ENCODE measurements around the gene ZNF765.
"Not testable (repeated sequence)": the region's sequence is repeated elsewhere in the genome, so short reads cannot be mapped to it uniquely, and the experiment has no call there.

Gene ZNF765

GRCh38 chr19:53422551-53422950 lies 27.6 kb downstream of the ZNF765 start:
- DNase-seq, result no peak

- DNase-seq, result not testable (repeated sequence)
These were observed 28.1 kb downstream of the ZNF765 start for GRCh38 chr19:53423074-53423473.

- DNase-seq, result peak; percentile 20
These were observed 28.7 kb downstream of the ZNF765 start for GRCh38 chr19:53423680-53424079.

- no peak for DNase-seq
These were observed 30.1 kb downstream of the ZNF765 start for GRCh38 chr19:53424968-53425597.

GRCh38 chr19:53431399-53432087 lies 36.6 kb downstream of the ZNF765 start, which contains the start of gene ZNF761:
TSS of gene ZNF761 (plus strand) at chr19:53431984. CDS start at chr19:53447269, 15,285 bp downstream.
- DNase-seq, result peak; percentile 93

- no peak for DNase-seq
These were observed 37.2 kb downstream of the ZNF765 start for GRCh38 chr19:53432088-53432661.

GRCh38 chr19:53443809-53444208 lies 48.9 kb downstream of the ZNF765 start:
- DNase-seq, result not testable (repeated sequence)

- not testable (repeated sequence) for DNase-seq
These were observed 52.2 kb downstream of the ZNF765 start for GRCh38 chr19:53447196-53447595.

GRCh38 chr19:53455828-53456227 lies 60.9 kb downstream of the ZNF765 start:
- no peak for DNase-seq

- DNase-seq, result not testable (repeated sequence)
These were observed 65.3 kb downstream of the ZNF765 start for GRCh38 chr19:53460131-53460721.

GRCh38 chr19:53461866-53462265 lies 66.9 kb downstream of the ZNF765 start:
- no peak for DNase-seq

- DNase-seq, result no peak
These were observed 67.9 kb downstream of the ZNF765 start for GRCh38 chr19:53462861-53463260.

GRCh38 chr19:53463263-53463662 lies 68.3 kb downstream of the ZNF765 start:
- no peak for DNase-seq

GRCh38 chr19:53466726-53467484 lies 72.0 kb downstream of the ZNF765 start:
- no peak for DNase-seq

- peak; percentile 76 for DNase-seq
These were observed 72.7 kb downstream of the ZNF765 start, which contains the start of gene ZNF813 for GRCh38 chr19:53467485-53468262. TSS of gene ZNF813 (plus strand) at chr19:53467733. CDS start at chr19:53483823, 16,090 bp downstream.

GRCh38 chr19:53468628-53469027 lies 73.7 kb downstream of the ZNF765 start:
- not testable (repeated sequence) for DNase-seq

GRCh38 chr19:53471916-53472315 lies 77.0 kb downstream of the ZNF765 start:
- DNase-seq, result no peak

- not testable (repeated sequence) for DNase-seq
These were observed 79.9 kb downstream of the ZNF765 start for GRCh38 chr19:53474832-53475231.

GRCh38 chr19:53475470-53475869 lies 80.5 kb downstream of the ZNF765 start:
- not testable (repeated sequence) for DNase-seq

Measured in DMS79 treated with DMSO at 0.1 percent for 48 hours (cell line).